GM18861 (cell line): ENCODE data around the gene IMMP2L.
"Not testable (repeated sequence)": the region's sequence is repeated elsewhere in the genome, so short reads cannot be mapped to it uniquely, and the experiment has no call there.

Experiments
- ATAC-seq: cut with Tn5 transposase; IDR thresholded peaks from one replicate; pipeline ENCODE4 v1.9.1; 2021; ENCODE audit not compliant: unreplicated experiment

The IMMP2L gene

GRCh38 chr7:111282626-111283025 is 279.7 kb downstream of the IMMP2L start:
- no peak for ATAC-seq

DNA sequence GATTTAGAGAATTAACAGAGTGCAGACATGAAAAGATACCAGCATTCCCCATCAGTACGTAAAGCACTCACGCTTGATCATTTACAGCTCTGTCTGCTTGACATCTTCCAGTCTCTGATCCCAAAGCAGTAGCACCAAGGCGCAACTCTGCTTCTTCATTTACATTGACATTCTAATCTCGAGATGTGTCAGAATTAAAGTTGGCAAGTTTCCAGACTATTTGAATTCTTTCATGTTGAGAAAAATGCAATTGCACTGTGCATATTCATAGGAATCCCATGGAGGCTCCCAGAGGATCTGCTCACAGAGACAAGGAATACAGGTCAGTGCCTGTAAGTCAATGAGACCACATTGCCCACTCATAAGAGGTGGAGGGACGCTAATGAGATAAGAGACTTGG is 287.4 kb downstream of the IMMP2L start:
- ATAC-seq: no peak

DNA sequence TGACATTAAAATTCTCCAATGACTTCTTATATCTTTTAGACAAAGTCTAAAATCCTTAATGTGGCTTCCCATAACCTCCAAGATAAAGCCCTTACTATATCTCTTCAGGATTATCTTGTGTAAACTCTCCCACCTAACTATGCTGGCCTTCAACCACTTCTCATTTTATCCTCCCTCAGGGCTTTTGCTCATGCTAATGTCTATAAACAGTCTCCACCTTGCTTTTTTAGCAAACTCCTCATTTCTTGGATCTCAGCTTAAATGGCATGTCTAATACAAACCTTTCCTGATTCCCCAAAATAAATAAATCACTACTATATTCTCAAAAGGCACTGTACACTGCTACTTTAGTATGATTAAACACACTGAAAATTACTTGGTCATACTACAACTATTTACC is 290.2 kb downstream of the IMMP2L start:
- ATAC-seq: no peak

DNA sequence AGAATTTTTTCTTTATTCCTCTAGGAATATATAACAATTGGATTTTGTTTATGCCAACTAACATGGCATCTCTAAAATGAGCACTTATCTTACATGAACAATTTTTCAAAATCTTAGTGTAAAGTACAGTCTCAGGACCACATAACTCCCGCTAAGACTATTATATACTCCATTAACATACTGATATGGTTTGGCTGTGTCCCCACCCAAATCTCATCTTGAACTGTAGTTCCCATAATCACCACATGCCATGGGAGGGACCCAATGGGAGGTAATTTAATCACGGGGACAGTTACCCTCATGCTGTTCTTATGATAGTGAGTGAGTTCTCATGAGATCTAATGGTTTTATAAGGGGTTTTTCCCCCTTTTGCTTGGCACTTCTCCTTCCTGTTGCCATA is 291.5 kb downstream of the IMMP2L start:
- not testable (repeated sequence) for ATAC-seq

DNA sequence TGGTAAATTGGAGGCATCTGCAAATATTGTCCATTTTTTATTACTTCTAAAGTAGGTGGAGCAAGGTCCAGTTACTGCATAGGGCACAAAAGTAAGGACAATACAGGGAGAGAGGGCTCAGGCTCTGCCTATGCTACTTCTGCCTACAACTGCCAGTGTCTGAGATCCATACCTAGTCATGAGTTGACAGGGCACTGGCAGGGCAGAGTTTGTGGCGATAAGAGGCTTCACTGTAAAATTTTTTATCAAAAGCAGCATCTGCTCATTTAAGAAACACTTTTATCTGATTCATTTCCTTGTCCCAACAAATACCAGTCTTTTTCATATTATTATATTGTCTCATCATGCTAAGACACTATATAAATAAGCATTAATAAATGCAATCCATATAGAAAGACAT is 293.4 kb downstream of the IMMP2L start:
- ATAC-seq: no peak

- ATAC-seq: no peak
Measured at GRCh38 chr7:111266613-111267012, 295.7 kb downstream of the IMMP2L start.

GRCh38 chr7:111265394-111265793 is 296.9 kb downstream of the IMMP2L start:
- no peak for ATAC-seq

GRCh38 chr7:111264981-111265380 is 297.3 kb downstream of the IMMP2L start:
- no peak for ATAC-seq

GRCh38 chr7:111264111-111264868 is 298.0 kb downstream of the IMMP2L start:
- ATAC-seq: no peak

DNA sequence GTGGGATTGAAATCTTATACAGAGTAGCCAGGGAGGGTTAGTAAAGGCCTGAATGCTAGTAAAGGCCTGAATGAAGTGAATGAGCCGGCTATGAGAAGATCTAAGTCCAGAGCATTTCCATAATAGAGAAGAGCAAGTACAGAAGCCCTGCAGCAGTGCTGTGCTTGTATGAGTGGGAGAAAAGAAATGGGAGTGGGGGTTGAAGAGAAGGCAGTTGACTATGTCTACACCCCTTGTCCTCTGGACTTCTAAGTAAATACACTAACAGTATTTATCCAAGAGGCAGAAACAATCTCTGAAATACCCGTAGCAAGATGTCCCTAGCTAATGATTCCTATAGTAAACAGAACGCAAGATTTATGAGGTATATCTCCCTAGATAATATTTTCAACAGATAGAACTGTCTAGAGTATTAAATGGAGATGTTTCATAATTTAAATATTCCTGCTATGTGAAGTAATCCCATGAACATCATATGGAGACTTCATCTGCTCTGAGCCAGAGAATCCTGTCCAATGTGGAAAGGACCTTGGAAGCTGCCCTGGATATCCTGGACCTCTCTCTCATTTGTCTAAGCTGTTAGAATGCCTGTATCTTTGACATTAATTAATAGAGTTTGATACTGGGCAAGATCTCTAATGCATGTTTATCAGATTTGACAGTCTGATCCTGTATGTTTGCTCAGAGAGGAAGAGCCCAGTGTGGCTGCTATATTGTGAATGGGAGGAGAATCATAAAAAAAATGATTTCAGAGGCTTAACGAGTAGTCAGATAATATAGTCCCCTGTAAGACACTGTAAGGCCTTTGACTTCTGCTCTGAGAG is 299.8 kb downstream of the IMMP2L start:
- no peak for ATAC-seq

DNA sequence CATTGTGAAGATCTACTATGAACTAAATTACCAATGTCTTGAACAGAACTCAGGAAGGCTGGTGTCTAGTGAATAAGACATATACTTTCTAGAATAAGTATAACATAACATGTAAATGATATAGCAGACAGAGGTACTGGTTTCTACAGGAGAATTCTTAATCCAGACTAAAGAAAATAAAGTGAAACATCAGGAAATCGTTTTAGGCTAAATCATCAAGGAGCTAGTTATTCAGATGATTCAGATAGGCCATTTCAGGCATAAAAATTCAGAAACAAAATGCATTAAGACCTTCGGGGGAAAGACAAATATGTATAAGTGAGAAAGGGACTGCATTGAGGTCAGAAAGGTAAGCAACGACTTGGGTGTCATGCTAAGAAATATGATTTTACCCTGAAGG is 300.8 kb downstream of the IMMP2L start:
- ATAC-seq: no peak

DNA sequence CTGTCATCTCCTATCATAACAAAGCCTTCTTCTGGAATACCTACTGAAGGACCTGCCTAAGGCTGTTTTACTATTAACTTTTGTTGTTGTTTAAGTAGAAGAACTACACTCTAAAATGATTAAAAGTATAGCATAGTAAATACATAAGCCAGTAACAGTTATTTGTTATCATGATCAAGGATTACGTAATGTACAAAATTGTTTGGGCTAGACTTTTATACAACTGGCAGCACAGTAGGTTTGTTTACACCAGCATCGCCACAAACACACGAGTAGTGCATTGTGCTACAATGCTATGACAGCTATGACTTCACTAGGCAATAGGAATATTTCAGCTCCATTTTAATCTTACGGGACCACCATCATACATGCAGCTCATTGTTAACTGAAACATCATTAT is 302.3 kb downstream of the IMMP2L start:
- ATAC-seq: no peak

DNA sequence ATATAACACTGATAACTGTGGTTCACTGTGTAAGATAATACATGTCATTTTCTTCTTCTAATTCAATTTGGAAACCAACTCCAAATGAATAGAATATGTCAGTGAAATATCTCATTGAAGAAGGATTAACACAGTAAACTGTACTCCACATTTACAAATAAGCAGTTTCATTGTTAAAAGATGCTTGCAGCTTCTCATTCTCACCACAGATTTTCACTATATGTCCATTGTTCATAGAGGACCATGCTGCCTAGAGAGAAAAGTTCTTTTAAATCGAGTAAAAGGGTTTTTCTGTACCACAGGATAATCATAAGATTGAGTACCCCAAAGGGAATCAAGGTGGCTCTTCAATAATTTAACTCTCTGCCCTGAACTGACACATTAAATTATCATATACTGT is 305.9 kb downstream of the IMMP2L start:
- ATAC-seq: no peak

- no peak for ATAC-seq
Measured at GRCh38 chr7:111255576-111255975, 306.7 kb downstream of the IMMP2L start.

- ATAC-seq: not testable (repeated sequence)
Measured at GRCh38 chr7:111251365-111251764, 310.9 kb downstream of the IMMP2L start.

DNA sequence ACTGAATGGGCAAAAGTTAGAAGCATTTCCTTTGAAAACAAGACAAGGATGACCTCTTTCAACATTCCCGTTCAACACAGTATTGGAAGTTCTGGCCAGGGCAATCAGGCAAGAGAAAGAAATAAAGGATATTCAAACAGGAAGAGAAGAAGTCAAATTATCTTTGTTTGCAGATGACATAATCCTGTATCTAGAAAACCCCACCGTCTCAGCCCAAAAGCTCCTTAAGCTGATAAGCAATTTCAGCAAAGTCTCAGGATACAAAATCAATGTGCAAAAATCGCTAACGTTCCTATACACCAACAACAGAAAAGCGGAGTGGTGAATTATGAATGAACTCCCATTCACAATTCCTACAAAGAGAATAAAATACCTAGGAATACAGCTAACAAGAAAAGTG is 312.5 kb downstream of the IMMP2L start:
- ATAC-seq: not testable (repeated sequence)

- no peak for ATAC-seq
Measured at GRCh38 chr7:111242141-111242755, 320.0 kb downstream of the IMMP2L start.

DNA sequence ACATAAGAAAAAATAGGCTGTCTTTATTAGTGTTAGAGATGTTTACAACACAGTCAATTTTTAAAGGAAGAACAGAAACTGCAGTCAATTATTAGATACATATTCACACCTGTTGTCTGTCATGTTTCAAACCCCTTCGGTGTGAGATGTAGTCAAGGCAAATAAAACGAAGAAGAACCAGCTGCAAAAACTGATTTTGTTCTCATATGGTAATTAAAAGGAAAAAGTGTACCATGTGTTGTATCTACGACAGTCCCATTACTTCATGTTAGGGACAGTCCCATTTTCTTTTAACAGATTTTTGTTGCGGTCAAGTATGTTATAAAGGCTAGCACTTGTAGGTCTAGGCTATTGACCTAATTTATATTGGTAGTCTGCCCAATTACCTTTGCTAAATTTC is 321.9 kb downstream of the IMMP2L start:
- ATAC-seq: peak; percentile 83

DNA sequence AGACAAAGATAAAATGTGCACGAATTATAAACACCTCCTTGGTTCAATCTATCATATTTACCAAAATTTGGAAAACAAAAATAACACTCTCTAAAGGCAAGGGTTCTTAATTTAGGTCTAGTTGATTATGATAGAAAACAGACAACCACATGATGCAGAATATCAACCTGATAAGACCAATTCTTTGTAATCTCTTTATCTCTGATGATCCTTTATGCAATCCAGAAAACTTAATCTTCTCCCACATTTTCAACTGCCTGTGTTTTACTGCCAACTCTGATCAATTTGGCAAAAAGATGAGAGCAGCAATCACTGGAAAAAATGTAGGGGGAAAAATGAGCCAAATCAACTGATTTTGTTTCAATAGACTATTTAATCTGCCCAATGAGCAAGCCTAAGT is 322.9 kb downstream of the IMMP2L start:
- no peak for ATAC-seq

DNA sequence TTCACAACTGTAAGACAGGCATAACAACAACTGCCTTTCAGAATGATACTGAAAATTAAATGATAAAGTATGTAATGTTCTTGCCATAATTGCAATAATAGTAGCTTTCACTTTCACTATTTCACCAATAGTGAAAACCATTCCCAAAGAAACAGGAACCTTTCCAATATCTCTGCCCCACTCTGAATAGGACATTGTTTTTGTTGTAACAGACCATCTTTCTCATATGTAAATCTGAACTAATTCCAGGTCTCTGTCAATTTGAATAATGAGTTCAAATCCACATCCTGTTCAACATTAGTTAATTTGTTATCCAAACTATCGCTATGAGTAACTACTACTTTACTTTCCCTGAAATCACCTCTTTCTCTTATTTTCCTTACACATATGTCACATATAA is 323.4 kb downstream of the IMMP2L start:
- ATAC-seq: no peak

- ATAC-seq: no peak
Measured at GRCh38 chr7:111235709-111236108, 326.6 kb downstream of the IMMP2L start.
